Neuron (in vitro differentiated cells): Measurements from ENCODE around the gene TMEM233.
"Not testable (repeated sequence)": the region's sequence is repeated elsewhere in the genome, so short reads cannot be mapped to it uniquely, and the experiment has no call there.

ENCODE experiments used
- H2AFZ ChIP-seq: one replicate; pipeline ENCODE4 v1.6.1; 2013; ENCODE audit warnings: low read depth, mild to moderate bottlenecking, inconsistent platforms, low read length, moderate library complexity
- H3K27me3 ChIP-seq: one replicate; pipeline ENCODE4 v1.6.1; 2013; ENCODE audit warnings: low read length; ENCODE audit not compliant: insufficient read depth
- H3K36me3 ChIP-seq: one replicate; pipeline ENCODE4 v1.6.1; 2013; ENCODE audit warnings: low read length; ENCODE audit not compliant: insufficient read depth
- H3K4me1 ChIP-seq: one replicate; pipeline ENCODE4 v1.6.1; 2013; ENCODE audit warnings: low read length; ENCODE audit not compliant: insufficient read depth
- H3K4me3 ChIP-seq: 2 replicates; pipeline ENCODE4 v1.5.1; 2013; ENCODE audit warnings: mild to moderate bottlenecking, low read length, moderate library complexity
- H3K9me3 ChIP-seq: one replicate; pipeline ENCODE4 v1.6.1; 2013; ENCODE audit warnings: low read length

TMEM233 gene

DNA sequence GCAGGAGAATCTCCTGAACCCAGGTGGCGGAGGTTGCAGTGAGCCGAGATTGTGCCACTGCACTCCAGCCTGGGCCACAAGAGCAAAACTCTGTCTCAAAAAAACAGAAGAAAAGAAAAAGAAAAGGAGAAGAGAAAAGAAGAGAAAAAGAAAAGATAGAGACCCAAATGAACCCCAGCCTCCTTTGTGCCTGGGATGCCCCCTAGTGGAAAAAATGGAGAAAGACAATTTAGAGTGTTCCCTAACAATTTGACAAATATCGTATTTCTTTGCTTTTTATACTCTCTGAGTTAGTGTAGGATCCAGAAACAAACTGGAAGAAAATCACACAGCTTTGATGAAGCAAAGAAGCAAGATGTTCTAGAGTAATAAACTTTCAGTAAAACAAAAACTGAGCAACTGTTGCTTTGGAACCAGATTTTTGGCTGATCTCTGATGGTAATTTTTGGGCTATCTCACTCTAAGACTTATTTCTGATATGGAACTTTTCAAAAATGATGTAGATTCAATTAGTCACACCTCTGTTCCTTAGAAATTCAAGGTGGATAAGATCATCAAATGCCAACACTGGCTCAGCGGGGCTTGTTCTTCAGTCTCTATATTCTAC lies 55.7 kb downstream of the TMEM233 start:
- no peak overlapping the region for H3K4me3 ChIP-seq
- no peak overlapping the region for H2AFZ ChIP-seq
- H3K4me1 ChIP-seq = no peaks in the 10 kb centered on the region
- H3K9me3 ChIP-seq = no peaks in the 10 kb centered on the region
- H3K36me3 ChIP-seq = no peaks in the 10 kb centered on the region
- no peaks in the 10 kb centered on the region for H3K27me3 ChIP-seq

DNA sequence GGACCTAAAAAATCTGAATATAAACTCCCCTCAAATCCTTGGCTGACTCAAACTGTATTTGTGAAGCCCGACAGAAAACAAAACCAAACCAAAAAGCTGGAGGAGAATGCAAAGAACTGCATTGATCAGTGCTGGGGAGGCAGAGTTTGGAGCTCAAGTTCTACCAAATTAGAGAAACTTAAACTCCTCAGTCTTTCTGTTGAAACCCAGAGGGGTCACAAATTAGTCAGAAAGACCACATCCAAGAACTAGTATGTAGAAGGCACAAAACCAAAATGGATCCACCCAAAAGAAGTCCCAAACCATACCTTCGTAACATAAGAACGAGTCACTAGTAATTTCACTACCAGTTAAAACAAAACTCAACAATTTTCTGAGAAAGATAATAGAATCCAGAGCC lies 59.1 kb downstream of the TMEM233 start:
- no peaks in the 10 kb centered on the region for H3K27me3 ChIP-seq
- H3K4me1 ChIP-seq = no peaks in the 10 kb centered on the region
- H3K9me3 ChIP-seq = no peaks in the 10 kb centered on the region
- H3K36me3 ChIP-seq = no peaks in the 10 kb centered on the region
- no peak overlapping the region for H2AFZ ChIP-seq
- H3K4me3 ChIP-seq = no peak overlapping the region

- not testable (repeated sequence) for H2AFZ ChIP-seq, H3K27me3 ChIP-seq, H3K9me3 ChIP-seq, H3K36me3 ChIP-seq, H3K4me1 ChIP-seq, H3K4me3 ChIP-seq
Measured at GRCh38 chr12:119657001-119657400, 63.4 kb downstream of the TMEM233 start.

- H3K4me1 ChIP-seq, H3K27me3 ChIP-seq, H3K36me3 ChIP-seq, H2AFZ ChIP-seq, H3K9me3 ChIP-seq, H3K4me3 ChIP-seq: not testable (repeated sequence)
Measured at GRCh38 chr12:119658166-119658565, 64.6 kb downstream of the TMEM233 start.

- H2AFZ ChIP-seq = no peak overlapping the region
- H3K4me1 ChIP-seq = no peaks in the 10 kb centered on the region
- H3K9me3 ChIP-seq = no peaks in the 10 kb centered on the region
- H3K36me3 ChIP-seq = no peaks in the 10 kb centered on the region
- no peak overlapping the region for H3K4me3 ChIP-seq
- no peaks in the 10 kb centered on the region for H3K27me3 ChIP-seq
Measured at GRCh38 chr12:119659289-119659897, 65.8 kb downstream of the TMEM233 start.

DNA sequence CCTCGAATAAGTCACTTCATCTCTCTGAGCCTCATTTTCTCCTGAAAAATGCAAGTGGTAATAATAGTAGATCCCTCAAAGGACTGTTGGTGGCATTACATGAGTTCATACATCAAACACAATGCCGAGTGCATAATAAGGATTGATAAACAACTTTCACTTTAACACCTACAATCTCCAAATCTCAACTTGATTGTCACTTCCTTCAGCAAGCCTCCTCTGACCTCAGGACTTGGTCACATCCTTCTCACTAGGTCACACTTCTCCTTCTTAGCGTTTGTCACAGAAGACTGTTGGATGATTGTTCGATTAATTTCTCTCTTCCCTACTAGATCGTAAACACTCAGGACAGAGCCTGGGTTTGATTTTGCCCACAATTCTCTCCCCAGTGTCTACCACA lies 66.5 kb downstream of the TMEM233 start:
- Histone ChIP-seq H3K4me3 (no peak overlapping the region), H3K36me3 (no peaks in the 10 kb centered on the region), H3K27me3 (no peaks in the 10 kb centered on the region), H2AFZ (no peak overlapping the region), H3K4me1 (no peaks in the 10 kb centered on the region), H3K9me3 (no peaks in the 10 kb centered on the region)

GRCh38 chr12:119661882-119662281 lies 68.3 kb downstream of the TMEM233 start:
- Histone ChIP-seq H3K4me1 (peaks cover under 1% of the 10 kb centered on the region), H3K4me3 (no peak overlapping the region), H3K27me3 (no peaks in the 10 kb centered on the region), H2AFZ (no peak overlapping the region), H3K9me3 (no peaks in the 10 kb centered on the region), H3K36me3 (no peaks in the 10 kb centered on the region)

DNA sequence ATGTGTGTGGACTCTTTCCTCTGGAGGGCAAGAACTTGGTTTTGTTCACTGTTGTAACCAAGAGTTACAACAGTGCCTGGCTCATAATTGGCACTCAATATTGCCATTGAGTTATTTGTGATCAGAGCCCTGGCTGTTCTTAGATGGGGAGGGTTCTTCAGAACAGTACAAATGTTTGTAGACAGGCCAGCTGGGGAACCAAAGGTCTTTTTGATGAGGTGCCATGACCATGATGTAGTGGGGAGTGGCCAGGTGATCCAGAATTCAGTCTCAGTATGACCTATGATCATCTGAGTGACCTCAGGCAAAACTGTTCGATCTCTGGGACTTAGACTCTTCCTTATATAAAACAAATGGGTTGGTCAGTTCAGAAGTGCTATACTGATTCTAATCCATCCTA lies 71.1 kb downstream of the TMEM233 start:
- H3K9me3 ChIP-seq = no peaks in the 10 kb centered on the region
- H3K27me3 ChIP-seq = no peaks in the 10 kb centered on the region
- H3K4me1 ChIP-seq = peaks cover 5% of the 10 kb centered on the region
- no peak overlapping the region for H2AFZ ChIP-seq
- H3K36me3 ChIP-seq = no peaks in the 10 kb centered on the region
- no peak overlapping the region for H3K4me3 ChIP-seq

GRCh38 chr12:119665164-119665929 lies 71.8 kb downstream of the TMEM233 start:
- Histone ChIP-seq H3K27me3 (no peaks in the 10 kb centered on the region), H2AFZ (no peak overlapping the region), H3K36me3 (peaks cover 7% of the 10 kb centered on the region), H3K4me3 (no peak overlapping the region), H3K4me1 (peaks cover 5% of the 10 kb centered on the region), H3K9me3 (no peaks in the 10 kb centered on the region)

DNA sequence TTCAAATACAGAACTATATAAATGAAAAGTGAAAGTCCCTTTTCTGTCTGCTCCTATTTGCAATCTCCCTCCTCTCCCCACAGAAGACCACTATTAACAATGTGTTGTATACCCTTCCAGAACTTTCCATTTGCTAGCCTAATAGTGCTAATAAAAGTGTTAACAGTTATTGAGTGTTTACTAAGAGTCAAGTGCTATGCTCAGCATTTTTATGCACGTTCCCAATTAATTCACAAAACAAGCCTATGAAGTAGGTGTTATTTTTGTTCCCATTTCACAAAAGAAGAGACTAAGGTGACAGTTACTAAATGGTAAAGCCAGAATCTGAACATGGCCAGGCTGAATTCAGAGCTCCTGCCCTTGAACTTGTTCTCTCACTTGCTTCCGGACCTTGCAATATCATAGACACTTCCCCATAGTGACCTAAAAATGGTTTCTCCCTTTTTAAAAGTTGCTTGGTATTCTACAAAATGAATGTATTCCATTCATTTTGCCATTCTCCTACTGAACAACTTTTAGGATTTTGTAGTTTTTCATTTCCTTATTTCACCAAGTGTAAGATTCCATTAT lies 72.7 kb downstream of the TMEM233 start:
- Histone ChIP-seq H3K4me3 (no peak overlapping the region), H3K36me3 (peaks cover 14% of the 10 kb centered on the region), H3K27me3 (no peaks in the 10 kb centered on the region), H3K4me1 (peaks cover 5% of the 10 kb centered on the region), H3K9me3 (no peaks in the 10 kb centered on the region), H2AFZ (peak overlapping the region; percentile 96)

DNA sequence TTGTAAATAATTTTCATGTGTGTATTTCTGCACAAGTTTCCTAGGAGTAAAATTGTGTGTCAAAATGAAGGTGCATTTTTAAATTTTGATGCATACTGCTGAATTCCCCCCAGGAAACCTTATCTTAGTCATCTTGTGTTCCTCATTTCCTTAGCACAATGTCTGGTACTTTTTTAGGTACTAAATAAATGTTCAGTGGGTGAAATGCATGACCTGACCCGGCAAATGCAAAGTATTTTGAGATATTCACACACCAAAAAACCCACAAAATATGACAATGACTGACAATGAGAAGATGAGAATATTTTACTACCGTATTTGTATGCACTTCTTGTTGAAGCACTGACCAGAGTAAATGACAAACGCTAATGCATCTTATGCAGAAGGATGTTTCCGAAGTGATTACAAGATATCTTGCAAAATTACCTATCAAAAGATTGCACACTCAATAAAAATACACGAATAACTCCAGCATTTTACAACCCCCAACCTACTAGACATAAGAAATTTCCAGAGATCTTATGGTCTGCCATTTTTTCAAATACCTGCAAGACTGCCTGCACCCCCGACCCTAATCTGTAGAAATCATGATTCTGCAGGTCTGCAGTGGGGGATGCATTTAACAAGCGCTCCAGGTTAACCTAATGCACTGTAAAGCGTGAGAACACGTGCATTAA lies 73.5 kb downstream of the TMEM233 start:
- peaks cover 5% of the 10 kb centered on the region for H3K4me1 ChIP-seq
- H3K4me3 ChIP-seq = peak overlapping the region; percentile 97
- peaks cover 21% of the 10 kb centered on the region for H3K36me3 ChIP-seq
- H3K9me3 ChIP-seq = no peaks in the 10 kb centered on the region
- no peaks in the 10 kb centered on the region for H3K27me3 ChIP-seq
- peak overlapping the region; percentile 96 for H2AFZ ChIP-seq

- Histone ChIP-seq H3K27me3 (no peaks in the 10 kb centered on the region), H3K36me3 (peaks cover 27% of the 10 kb centered on the region)
Measured at GRCh38 chr12:119667577-119668323, 74.2 kb downstream of the TMEM233 start, which contains the start of gene PRKAB1. Gene PRKAB1 (plus strand): TSS chr12:119668133. CDS start chr12:119668245, 112 bp downstream.

More at GRCh38 chr12:119667577-119668323, 74.2 kb downstream of the TMEM233 start, which contains the start of gene PRKAB1:
- peak within 1 kb of the TSS; percentile 96 for H2AFZ ChIP-seq
- H3K4me1 ChIP-seq = peaks cover 5% of the 10 kb centered on the region
- peak within 1 kb of the TSS; percentile 97 for H3K4me3 ChIP-seq
- H3K9me3 ChIP-seq = no peaks in the 10 kb centered on the region
